Head of caudate nucleus (tissue), 42 donors: ENCODE measurements around the gene PLRG1.

ENCODE experiments used
- DNase-seq, 42 donors: peaks; one replicate each; pipeline versions ENCODE4 v3.0.0 to v3.0.0-alpha.2; 2020 to 2021; ENCODE audit warnings: mixed read lengths in 7 of 42
- intact Hi-C: fragments of 100-400 bp; cut with DNase I; formaldehyde crosslinking; loops from one replicate; pipeline ENCODE4 v1.15.0; 2022

Gene PLRG1

DNA sequence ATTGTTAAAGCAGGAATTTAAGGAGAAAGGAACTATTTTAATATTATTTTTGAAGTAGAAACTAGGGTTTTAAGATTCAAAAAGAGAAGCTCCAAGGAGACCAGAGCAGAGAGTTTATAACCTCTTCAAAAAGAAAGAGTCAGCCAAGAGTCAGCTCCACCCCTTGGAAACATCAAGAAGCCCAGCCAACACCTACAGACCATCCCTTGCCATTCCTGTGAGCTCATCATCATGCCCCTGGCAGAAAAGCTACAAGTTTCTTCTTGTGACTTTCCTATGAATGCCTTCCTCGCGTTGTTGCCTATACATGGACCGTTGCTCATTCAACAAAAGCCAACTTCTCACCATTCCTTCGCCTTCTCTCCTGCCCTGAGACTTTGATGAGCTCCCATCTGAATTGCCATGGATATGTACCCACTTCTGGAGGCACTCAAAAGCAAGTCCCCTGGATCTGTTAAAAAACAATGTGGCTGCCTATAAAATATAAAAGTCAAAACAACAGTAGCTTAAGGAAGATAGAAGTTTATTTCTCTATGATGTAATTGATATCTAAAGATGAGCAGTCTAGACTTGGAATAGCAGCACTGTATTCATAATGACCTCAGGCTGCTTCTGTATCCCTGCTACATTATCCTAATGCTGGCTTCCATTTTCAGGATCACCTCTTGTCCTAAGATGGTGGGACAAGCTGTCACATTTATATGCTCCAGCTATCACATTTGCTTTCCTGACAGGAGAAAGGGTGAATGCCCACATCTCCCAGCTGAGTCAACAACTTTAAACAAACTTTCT is 20.3 kb downstream of the PLRG1 start:
- intact Hi-C loops = no loop called here
- DNase-seq = no peak

- no peak for DNase-seq
- intact Hi-C loops = no loop called here
These were observed 21.3 kb downstream of the PLRG1 start for GRCh38 chr4:154528869-154529268.

- DNase-seq = no peak
- intact Hi-C loops = no loop called here
These were observed 22.9 kb downstream of the PLRG1 start for GRCh38 chr4:154527308-154527707.

DNA sequence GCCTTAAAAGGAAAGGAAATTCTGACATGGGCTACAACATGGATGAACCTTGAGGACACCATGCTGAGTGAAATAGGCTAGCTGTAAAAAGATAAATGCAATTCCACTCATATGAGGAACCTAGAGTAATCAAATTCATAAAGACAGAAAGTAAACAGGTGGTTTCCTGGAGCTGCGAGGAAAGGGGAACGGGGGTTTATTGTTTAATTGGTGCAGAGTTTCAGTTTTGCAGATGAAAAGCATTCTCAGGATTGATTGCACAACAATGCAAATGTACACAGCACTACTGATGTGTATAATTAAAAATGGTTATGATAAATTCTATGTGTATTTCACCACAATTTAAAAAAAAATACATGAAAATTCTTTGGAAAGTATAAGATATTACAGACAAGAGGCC is 24.0 kb downstream of the PLRG1 start:
- DNase-seq = no peak
- intact Hi-C loops = no loop called here

DNA sequence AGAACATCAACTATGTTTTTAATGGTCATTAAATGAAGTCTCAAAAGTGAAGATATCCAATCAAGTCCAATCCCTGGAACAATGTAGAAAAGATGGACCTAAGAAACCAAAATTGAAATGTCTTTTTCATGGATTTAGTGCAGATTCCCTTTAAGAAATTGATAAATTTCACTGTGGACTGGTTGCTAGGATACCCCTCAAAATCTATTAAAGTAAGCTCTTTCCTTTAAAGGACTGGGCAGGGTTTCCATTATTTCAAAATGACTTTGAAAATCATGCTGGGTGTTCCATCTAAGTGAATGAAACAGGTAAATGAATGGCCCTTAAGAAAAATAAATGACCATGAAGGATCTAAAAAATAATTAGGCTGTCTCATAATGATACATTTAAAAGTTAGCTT is 28.6 kb downstream of the PLRG1 start:
- DNase-seq = no peak
- intact Hi-C loops = no loop called here

DNA sequence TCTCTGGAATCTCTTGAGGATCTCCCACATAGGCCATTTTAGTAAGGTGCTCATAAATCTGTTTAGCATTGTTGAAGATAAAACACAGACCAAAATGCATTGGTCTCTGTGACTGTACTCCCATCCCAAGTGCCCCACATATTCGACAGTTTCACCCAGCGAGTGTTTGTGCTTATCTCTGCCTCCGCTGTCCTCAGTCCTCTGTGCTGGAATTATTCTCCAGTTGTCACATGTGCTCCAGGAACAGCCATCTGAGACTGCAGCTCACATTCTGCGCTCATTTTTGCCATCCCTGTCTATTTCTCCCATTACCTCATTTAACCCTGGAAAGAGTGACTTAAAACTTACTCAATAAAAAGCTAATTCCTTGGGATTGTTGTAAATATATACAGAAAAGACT is 31.0 kb downstream of the PLRG1 start:
- intact Hi-C loops = loop anchor here (10.0 kb wide), 1 partner anchor 184 kb away; no protein-coding TSS in a partner anchor
- no peak for DNase-seq

DNA sequence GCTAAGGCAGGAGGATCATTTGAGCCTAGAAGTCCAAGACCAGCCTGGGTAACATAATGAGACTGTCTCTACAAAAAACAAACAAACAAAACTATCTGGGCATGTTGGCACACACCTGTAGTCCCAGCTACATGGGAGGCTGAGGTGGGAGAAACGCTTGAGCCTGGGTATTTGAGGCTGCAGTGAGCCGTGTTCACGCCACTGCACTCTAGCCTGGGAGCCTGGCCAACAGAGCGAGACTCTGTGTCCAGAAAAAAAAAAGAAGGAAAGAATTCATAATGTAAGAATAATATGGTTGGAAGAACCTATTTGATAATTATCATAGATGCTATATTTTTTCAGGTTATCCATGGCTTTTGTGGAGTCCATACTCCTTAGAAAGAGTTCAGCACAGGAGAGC is 32.6 kb downstream of the PLRG1 start:
- DNase-seq = no peak
- intact Hi-C loops = loop anchor here (10.0 kb wide), 1 partner anchor 183 kb away; no protein-coding TSS in a partner anchor

DNA sequence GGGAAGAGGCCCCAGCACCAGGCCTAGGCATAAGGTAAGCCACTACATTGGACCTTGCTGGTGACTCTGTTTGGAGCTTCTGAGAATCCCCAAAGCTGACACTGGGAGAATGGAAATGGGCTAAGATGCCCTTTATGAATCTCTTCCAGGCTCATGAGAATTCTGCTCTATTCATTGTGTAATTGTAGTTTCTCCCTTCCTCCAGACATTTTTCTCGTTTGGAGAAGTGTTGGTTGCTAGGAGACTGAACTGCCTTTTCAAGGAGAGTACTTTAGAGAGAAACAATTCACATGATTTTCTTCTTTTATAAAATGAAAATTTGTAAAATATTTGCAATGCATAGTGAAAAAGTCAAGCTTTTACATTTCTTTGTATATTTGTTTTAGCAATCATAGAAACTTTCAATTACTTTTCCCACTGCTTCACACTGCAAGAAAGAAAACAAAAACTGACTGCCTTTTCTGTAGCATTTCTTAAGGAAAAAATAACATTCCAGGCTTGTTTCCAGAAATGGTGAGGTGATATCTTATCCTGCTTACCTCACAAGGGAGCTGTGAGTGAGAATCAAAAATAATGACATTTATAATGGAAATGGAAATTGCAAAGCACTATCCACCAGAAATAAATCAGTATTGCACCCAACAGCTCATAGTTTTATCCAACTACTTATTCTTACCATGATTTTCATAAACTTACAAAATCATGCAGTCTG is 33.7 kb downstream of the PLRG1 start:
- peak in 2 of 42 donors; percentile 7 to 41 for DNase-seq
- intact Hi-C loops = loop anchor here (10.0 kb wide), 1 partner anchor 182 kb away; no protein-coding TSS in a partner anchor

DNA sequence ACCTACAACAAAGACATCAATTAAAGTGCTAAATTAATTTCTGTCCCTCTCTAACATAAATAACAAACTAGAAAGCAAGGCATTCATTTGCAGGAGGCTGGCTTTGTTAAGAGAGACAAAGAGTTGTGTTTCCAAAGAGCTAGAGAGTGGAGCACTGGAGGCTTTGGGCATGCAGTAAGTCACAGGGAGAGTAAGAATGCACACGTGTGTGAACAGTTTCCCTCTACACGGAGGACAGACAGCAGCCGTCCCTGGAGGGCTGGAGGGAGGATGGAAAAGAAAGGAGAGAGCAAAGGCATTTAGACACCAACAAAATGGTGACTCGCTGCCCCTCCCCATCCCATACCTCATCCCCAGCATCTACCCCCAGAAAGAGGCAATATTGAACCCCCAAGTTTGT is 38.2 kb downstream of the PLRG1 start:
- intact Hi-C loops = loop anchor here (10.0 kb wide), 1 partner anchor 177 kb away; no protein-coding TSS in a partner anchor
- no peak for DNase-seq

DNA sequence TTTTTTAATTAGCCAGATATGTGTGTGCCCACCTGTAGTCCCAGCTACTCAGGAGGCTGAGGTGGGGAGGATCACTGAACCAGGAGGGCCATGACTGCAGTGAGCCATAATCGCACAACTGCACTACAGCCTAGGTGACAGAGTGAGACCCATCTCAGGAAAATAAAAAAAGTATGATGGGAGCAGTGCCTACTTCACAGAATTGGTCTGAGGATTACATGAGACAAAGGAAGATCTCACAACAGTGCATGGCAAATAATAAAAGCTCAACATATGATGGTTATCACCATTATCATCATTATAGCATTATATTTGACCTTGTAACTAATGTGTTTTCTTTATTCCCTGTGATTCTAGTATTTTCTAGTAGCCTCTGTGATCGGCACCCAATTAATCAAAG is 38.7 kb downstream of the PLRG1 start:
- intact Hi-C loops = loop anchor here (10.0 kb wide), 1 partner anchor 177 kb away; no protein-coding TSS in a partner anchor
- no peak for DNase-seq

- no peak for DNase-seq
- intact Hi-C loops = no loop called here
These were observed 43.0 kb downstream of the PLRG1 start for GRCh38 chr4:154507156-154507555.

GRCh38 chr4:154506253-154506652 is 43.9 kb downstream of the PLRG1 start:
- intact Hi-C loops = no loop called here
- peak in 9 of 42 donors; percentile 16 to 60 (median 28) for DNase-seq

DNA sequence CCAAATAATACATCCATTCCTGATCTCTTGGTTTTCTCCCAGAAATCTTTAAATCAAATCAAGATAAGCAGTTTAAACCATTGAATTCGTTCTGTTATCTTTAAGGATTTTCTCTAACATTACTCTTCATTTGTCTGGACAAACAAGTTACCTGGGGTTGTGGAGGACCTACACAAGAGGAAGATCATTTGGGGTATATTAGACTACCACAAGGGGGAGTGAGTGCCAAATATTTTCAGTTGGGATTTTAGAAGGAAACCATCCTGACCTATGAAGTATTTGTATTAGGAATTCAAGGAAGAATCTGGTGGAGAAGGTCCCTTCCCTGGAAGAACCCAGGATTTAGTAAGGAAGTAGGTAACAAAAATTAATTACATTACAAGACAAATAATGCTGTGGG is 46.6 kb downstream of the PLRG1 start:
- intact Hi-C loops = no loop called here

DNA sequence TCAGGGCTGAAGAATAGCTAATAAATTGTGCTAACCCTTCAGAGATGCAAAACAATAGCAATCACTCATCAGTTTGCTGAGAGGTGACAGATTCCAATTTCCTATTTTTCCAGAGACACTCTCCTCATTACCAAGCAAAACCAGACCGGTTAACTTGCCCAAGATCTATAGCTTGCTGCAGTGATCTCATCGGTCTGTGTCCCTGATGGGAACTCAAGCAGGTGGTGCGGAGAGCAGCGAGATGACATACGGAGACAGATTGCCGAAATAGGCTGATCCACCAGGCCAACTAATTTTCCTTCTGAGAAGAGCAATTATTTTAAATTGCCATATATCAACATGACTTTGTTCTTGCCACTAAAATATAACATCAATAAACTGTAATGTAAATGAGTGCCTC is 48.1 kb downstream of the PLRG1 start:
- intact Hi-C loops = no loop called here
- no peak for DNase-seq

More for the DNA sequence above, 46.6 kb downstream of the PLRG1 start:
- no peak for DNase-seq

GRCh38 chr4:154497889-154498288 is 52.3 kb downstream of the PLRG1 start:
- intact Hi-C loops = no loop called here
- DNase-seq = no peak

GRCh38 chr4:154495867-154496266 is 54.3 kb downstream of the PLRG1 start:
- intact Hi-C loops = no loop called here
- DNase-seq = no peak

- no peak for DNase-seq
- intact Hi-C loops = no loop called here
These were observed 57.9 kb downstream of the PLRG1 start for GRCh38 chr4:154492288-154492687.

DNA sequence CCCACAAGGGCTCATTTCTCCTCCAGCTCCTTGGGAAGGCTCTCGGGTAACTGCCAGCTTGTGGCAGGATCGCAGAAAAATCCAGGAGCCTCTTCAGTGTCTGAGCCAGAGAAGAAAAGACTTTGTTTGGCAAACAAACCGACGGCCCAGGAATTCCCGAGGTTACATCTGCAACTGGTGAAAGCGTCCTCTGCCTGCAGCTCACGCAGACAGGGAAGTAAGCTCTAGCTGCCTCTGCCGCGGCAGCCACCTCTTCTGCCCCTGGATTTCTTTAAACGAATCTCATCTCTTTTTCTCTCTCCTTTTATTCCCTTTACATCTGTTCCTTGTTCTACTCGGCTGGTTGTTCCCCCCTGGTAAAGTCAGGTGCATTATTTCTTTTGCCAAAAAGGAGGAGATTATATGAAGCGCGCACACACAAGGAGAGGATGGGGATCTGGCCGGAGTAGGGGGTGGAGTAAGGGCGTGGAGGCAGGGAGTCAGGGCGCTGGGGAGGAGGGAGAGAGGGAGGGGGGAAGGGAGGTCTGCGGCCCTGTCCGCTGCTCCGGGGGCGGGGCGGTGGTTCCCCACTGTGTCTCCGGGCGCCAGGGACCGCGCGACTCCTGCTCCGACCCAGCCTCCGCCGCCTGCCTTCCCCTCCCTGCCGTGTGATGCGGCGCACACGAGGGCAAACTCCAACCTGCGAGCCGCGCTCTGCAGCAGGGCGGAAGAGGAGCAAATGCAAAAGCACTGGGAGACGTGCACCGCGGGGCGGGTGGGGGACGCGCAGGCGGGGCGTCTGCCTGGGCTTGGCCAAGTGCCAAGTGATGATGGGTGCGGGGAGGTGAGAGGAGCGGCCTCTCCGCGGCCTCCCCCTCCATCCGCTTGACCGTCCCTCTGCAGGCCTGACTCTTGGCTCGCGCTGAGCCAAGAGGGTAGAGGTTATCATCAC is 58.6 kb downstream of the PLRG1 start, which contains the start of gene DCHS2:
Gene DCHS2, minus strand, starts transcription at position 459 of the 931 bp plus-strand sequence. Its CDS starts 444 bp downstream, at position 15.
- intact Hi-C loops = no loop called here

More for the DNA sequence above, 58.6 kb downstream of the PLRG1 start, which contains the start of gene DCHS2:
- peak in 38 of 42 donors; percentile 7 to 69 (median 44) for DNase-seq
